Activated CD4-positive, alpha-beta T cell treated with anti-CD3 and anti-CD28 coated beads, Interleukin-2, Interleukin-6, amounts not matched to agents 100 ng/mL and 50 ng/mL, durations not matched to agents 16 hours and 8 hours (primary cell): ENCODE data around the gene VLDLR.
"Not testable (repeated sequence)": the region's sequence is repeated elsewhere in the genome, so short reads cannot be mapped to it uniquely, and the experiment has no call there.

Experiments used
- DNase-seq: peaks from one replicate; pipeline ENCODE4 v3.0.0-alpha.2; 2020

The VLDLR gene

GRCh38 chr9:2664174-2665065 lies 42.8 kb downstream of the VLDLR start:
- DNase-seq = no peak

- DNase-seq = no peak
These were observed 45.0 kb downstream of the VLDLR start for GRCh38 chr9:2666569-2666968.

- no peak for DNase-seq
These were observed 51.6 kb downstream of the VLDLR start for GRCh38 chr9:2673161-2673560.

- DNase-seq = no peak
These were observed 52.7 kb downstream of the VLDLR start for GRCh38 chr9:2674141-2674824.

- no peak for DNase-seq
These were observed 54.2 kb downstream of the VLDLR start for GRCh38 chr9:2675834-2676233.

GRCh38 chr9:2676466-2676865 lies 54.9 kb downstream of the VLDLR start:
- DNase-seq = no peak

- no peak for DNase-seq
These were observed 56.6 kb downstream of the VLDLR start for GRCh38 chr9:2677915-2678889.

GRCh38 chr9:2679011-2679410 lies 57.4 kb downstream of the VLDLR start:
- DNase-seq = no peak

GRCh38 chr9:2681981-2682380 lies 60.4 kb downstream of the VLDLR start:
- no peak for DNase-seq

GRCh38 chr9:2686911-2687310 lies 65.3 kb downstream of the VLDLR start:
- DNase-seq = no peak

- no peak for DNase-seq
These were observed 67.0 kb downstream of the VLDLR start for GRCh38 chr9:2688636-2689035.

- DNase-seq = no peak
These were observed 69.6 kb downstream of the VLDLR start for GRCh38 chr9:2691212-2691611.

- no peak for DNase-seq
These were observed 70.0 kb downstream of the VLDLR start for GRCh38 chr9:2691626-2692025.

GRCh38 chr9:2693056-2693455 lies 71.5 kb downstream of the VLDLR start:
- DNase-seq = no peak

GRCh38 chr9:2697492-2697891 lies 75.9 kb downstream of the VLDLR start:
- no peak for DNase-seq

- DNase-seq = no peak
These were observed 78.8 kb downstream of the VLDLR start for GRCh38 chr9:2700398-2700797.

GRCh38 chr9:2700909-2701550 lies 79.4 kb downstream of the VLDLR start:
- no peak for DNase-seq

- DNase-seq = no peak
These were observed 82.9 kb downstream of the VLDLR start for GRCh38 chr9:2704504-2704903.

GRCh38 chr9:2707256-2707655 lies 85.7 kb downstream of the VLDLR start:
- not testable (repeated sequence) for DNase-seq
